GM21786 (cell line): ENCODE results near the gene ADAMTS4.

Experiments used
- ATAC-seq: cut with Tn5 transposase; IDR thresholded peaks from one replicate; pipeline ENCODE4 v1.9.1; 2021; ENCODE audit not compliant: unreplicated experiment

The ADAMTS4 gene

DNA sequence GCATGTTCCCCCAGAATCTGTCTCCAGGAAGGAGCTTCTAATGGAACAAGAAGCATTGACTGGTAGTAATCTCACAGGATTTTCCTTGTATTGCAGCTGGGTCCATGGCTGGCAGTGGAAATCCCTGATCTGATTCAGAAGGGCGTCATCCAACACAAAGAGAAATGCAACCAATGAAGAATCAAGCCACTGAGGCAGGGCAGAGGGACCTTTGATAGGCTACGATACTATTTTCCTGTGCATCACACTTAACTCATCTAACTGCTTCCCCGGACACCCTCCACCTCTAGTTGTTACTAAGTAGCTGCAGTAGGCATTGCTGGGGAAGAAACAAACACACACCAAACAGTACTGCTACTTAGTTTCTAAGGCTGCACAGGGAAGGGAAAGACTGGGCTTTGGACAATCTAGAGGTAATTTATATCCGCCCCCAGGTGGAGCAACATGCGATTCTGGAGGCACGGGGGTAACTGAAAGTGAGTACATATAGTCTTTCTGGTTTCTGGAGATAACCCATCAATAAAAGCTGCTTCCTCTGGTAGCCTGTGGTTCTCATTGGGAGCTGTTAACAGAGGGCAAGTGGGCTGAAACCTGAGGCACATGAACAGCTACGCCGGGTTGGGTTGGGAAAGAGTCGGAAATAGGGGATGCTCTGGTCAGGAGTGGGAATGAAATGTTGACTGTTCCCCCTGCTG, 40.4 kb downstream of the ADAMTS4 start:
- ATAC-seq: no peak

- no peak for ATAC-seq
Measured at GRCh38 chr1:161157867-161158266, 41.0 kb downstream of the ADAMTS4 start.

GRCh38 chr1:161153682-161154337, 45.0 kb downstream of the ADAMTS4 start, which contains the start of gene UFC1:
UFC1 (plus strand) TSS chr1:161153978; CDS start chr1:161153998, 20 bp downstream.
- ATAC-seq: peak; percentile 88

DNA sequence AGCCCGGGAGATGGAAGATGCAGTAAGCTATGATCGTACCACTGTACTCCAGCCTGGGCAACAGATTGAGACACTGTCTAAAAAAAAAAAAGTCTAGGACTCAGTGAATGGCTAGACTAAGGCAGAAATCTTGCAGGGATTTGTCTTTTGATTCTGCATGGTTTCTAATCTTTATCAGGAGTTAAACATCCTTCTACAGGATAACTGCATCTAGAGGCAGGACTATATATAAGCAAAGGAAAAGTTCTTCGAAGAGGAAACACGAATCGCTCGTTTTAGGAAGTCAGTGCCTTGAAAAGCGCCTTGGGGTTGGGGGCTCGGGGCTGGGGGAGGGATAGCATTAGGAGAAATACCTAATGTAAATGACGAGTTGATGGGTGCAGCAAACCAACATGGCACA, 45.7 kb downstream of the ADAMTS4 start:
- ATAC-seq: no peak

GRCh38 chr1:161145832-161146231, 53.0 kb downstream of the ADAMTS4 start:
- no peak for ATAC-seq

DNA sequence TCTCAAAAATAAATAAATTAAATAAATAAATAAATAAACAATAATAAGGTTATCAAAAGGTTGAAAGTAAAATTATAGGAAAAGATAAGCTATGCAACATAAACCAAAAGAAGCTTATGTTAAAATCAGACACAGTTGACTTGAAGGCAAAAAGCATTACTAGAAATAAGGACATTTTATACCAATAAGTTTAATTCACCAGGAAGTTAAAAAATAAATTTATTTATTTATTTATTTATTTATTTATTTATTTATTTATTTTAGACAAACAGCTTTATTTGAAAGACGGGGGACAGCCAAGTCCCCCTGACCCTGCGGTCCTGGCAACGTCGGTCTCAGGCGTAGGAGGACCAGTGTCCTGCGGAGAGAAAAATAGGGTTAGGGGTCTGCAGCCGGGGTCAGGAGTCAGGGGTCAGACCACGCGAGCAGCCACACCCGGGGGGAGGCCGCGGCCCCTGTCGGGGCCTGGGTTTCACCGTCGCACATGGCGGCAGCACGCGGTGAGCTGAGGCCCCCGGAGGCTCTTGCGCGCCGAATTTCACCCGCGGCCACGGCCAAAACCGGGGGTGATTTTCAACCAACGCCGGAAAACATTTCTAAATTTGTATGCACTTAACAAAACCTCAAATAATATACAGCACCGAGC, 58.0 kb downstream of the ADAMTS4 start:
- no peak for ATAC-seq

GRCh38 chr1:161139766-161140165, 59.1 kb downstream of the ADAMTS4 start:
- no peak for ATAC-seq

GRCh38 chr1:161138431-161138830, 60.4 kb downstream of the ADAMTS4 start:
- no peak for ATAC-seq

DNA sequence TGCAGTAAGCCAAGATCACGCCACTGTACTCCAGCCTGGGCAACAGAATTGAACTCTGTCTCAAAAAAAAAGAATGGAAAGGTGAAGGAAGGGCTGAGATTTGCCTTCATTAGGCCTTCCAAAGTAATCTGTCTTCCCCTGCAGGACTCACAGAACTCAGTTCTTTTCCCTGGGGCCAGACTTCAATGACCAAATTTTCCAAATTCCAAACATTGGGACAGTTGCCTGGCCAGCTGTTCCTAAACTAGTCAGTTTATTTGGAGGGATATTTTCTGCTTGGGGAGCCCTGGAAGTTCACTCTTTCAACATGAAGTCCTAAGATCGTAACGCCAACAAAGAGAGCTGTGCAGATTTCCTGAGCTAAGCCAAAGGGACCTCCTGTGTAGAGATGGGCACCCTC, 61.0 kb downstream of the ADAMTS4 start:
- ATAC-seq: no peak
